ENCODE measurements around the gene TTC21B.

The TTC21B gene

GRCh38 chr2:165920748-165921147 is 32.8 kb downstream of the TTC21B start:
- no peak for DNase-seq

DNA sequence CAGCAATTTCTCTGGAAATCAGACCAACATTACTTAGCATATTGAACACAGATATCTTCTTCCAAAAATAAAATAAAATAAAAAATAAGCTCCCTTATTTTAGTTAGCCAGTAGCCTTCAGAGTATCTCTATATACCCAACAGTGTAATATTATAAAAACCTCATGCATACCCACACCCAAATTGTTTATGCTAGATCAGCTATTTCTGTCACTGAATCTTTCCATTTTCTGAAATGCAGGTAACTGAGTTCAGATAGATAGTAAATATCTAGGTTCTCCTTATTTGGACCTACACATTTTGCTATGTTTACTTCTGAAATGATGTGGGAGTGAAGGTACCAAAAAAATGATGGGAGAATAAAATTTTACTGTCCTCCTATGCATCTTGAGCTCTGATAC is 39.9 kb downstream of the TTC21B start:
- no peak for DNase-seq

DNA sequence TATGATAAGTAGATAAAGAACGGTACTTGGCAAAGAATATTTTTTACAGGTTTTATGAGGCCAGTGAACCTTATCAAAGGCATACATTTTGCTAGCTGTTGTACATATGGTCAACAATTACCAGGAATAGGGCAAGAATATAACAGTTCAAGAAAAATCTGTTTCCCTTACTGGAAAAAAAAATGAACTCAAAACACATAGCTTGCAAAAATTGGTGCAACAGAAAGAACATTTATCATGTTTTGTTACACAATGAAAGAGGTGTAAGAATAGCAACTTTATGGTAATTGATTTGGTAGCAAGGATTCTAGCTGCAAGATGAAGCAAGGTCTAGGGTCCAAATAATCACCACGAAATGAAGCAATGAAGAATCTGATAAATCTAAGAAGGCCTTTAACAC is 41.6 kb downstream of the TTC21B start:
- DNase-seq: no peak

- no peak for DNase-seq
These were observed 42.3 kb downstream of the TTC21B start for GRCh38 chr2:165911231-165911630.

- DNase-seq: no peak
These were observed 44.1 kb downstream of the TTC21B start for GRCh38 chr2:165909466-165909865.

DNA sequence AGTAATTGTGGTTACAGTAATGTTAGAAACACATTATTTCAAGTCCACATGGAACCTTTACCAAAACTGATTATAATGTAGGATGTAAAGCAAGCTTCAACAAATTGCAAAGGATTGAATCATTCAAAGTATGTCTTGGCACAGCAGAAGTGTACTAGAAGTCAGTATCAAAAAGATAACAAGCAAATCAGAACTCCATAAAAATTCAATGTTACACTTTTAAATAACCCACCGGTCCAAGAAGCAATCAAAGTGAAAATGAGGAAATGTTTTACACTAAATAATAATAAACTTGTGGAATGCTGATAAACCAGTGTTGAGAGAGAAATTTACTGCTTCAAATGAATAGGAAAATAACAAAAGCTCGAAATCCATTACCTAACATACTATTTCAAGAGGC is 47.7 kb downstream of the TTC21B start:
- no peak for DNase-seq

DNA sequence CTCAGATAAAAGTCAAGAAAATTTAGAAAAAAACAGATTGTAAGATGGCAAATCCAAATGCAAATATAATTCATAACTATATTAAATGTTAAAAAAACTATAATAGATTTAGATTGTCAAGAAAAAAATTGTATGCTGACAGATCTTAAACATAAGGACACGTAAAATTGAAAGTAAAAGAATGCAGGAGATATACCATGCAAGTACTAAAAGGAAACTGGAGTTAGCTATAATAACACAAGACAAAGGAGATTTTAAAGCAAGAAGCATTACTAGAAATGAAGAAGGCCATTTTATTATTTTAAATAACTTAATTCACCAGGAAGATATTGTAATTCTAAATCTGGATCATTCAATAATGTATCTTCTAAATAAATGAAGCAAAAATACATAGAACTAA is 48.3 kb downstream of the TTC21B start:
- DNase-seq: no peak

- DNase-seq: no peak
These were observed 49.1 kb downstream of the TTC21B start for GRCh38 chr2:165904432-165904831.

DNA sequence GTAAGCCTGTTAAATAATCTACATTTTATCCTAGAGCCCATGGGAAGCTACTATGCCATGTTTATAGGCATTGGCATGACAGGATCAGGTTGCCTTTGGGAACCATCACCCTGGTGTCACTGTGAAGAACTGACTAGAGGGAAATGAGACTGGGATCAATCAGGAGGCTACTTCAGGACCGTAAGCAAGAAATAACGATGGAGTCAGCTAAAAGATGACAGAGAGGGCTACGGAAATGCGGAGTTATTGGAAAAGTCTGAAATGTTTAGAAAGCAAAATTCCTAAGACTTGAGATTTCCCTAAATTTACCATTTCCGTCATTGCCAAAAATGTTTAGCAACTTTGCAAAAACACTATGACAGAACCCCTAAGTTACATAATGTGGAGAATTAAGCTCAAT is 50.2 kb downstream of the TTC21B start:
- DNase-seq: no peak

GRCh38 chr2:165902934-165903333 is 50.6 kb downstream of the TTC21B start:
- DNase-seq: peak; percentile 11

DNA sequence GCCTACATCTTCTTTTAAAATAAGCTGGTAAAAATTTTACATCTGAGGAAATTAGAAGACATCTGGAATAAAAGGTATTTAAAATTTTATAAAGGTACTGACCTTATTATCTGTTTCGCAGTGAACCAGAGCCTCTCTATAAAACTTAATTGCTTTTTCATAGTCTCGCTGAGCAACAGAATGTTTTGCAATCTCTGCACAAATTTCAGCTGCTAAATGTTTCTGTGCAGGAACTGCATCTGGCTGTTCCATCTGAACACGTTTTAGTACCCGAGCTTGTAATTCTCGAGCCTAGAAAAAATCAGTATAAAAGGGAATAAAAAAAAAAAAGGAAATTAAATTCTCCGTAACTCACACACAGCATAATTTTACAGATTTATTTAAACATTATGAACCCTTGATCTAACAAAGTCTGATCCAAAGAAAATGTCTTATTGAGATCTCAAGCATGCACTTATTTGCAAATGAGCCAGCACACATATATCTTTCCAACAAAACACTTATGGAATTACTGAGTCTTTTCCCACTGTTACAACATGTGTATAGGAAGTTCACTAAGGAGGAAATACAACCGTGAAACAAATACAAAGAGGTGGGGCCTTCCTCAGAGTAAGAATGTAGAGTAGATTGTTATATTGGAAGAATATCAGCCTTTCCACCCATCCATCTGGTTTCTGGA is 51.8 kb downstream of the TTC21B start:
- peak; percentile 21 for DNase-seq

- no peak for DNase-seq
These were observed 54.3 kb downstream of the TTC21B start for GRCh38 chr2:165899311-165899710.

- peak; percentile 19 for DNase-seq
These were observed 55.2 kb downstream of the TTC21B start for GRCh38 chr2:165898381-165898780.

DNA sequence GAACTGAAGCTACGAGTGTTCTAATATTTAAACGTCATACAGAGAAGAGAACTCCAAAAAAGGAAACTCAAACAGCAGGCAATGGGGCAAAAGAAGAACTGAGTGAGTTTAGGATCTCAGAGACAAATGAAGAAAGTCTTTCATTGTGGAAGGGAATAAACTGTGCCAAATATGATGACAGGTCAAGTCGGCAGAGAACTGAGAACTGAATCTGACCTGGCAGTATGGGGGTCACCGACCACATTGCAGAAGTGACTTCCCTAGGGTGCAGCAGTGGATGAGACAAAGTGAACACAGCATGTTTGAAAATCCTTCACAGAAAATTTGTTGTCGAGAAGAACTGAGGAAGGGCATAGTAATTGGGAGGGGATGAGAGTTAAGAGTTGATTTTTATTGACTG is 55.9 kb downstream of the TTC21B start:
- DNase-seq: no peak

GRCh38 chr2:165897074-165897473 is 56.5 kb downstream of the TTC21B start:
- DNase-seq: no peak

- DNase-seq: no peak
These were observed 57.6 kb downstream of the TTC21B start for GRCh38 chr2:165895974-165896373.

DNA sequence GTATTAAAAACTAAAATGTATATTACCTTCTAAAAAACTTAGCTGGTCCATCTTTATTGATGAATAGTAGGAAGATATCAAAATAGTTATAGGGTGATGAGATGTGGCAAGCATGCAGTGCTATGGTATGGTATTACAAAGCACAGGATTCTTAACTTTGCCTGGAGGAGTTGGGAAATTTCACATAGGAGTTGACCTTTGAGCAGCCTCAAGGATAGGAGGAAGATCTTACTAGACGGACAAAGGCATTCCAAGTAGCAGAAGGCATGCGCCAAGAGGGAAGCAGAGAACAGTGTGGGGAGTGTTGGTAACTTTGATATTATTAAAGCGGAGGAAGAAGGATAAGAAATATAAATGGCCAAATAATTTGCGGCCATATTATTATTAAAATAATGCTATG is 60.0 kb downstream of the TTC21B start:
- DNase-seq: no peak

DNA sequence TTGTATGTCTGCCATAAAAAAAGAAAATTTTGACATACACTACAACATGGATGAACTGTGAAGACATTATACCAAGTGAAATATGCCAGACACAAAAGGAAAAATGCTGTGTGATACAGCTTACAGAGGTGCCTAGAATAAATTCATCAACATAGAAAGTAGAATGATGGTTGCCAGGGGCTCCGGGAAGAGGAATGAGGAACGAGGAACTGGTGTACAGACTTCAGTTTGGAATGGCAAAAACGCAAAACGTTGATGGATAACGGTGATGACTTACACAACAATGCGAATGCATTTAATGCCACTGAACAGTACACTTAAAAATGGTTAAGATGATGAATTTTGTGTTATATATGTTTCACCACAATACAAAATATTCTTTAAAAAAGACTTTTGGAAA is 61.0 kb downstream of the TTC21B start:
- no peak for DNase-seq

DNA sequence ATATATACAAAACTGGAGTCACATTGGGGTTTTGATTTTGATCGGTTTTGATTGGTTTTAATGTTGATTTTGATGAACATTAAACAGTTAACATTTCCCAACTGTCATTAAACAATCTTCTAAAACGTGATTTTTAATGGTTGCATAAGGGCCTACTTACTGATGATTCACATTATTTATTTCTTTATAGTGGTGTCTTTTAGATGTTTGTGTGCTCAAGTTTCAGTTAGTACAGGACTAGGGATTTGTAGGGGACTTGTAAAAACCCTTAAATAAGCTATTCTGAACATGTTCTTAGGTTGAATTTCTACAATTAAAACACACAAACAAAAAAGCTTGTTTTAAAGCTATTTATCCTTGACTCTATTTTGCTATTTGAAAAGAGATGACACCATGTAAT is 61.6 kb downstream of the TTC21B start:
- no peak for DNase-seq

DNA sequence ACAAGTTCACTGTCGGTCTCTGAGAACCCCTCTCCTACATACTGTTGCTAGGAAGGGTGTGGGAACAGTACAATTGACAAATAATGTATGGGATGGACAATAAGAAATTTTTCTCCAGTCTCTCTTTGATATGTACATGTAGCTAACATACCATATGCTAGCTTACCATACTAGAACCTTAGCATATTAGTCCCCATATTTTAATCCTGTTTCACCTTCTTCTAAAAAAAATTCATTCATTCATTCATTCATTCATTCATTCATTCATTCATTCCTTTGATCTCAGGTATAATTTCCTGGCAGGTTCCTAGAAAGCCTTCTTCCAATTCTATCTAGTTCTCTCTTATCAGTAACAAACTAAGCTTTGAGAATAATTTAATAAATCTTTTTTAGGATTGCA is 62.2 kb downstream of the TTC21B start:
- no peak for DNase-seq

DNA sequence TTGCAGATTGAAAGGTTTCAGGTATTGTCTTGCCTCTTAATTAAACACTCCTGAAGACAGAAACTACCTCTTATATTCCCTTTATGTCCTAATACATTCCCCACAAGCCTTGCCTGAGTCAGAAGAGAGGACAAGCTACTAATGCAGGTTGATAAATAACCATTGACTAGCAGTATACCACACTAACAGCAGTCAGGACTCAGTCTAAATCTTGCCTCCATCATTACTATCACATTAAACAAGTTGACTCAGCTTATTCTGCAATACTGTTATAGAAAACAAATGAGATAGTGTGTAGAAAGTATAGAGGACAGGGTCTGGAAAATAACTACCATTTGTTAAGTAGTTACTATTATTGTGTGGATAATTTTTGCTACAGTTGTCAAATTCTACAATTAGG is 63.8 kb downstream of the TTC21B start:
- DNase-seq: no peak

GRCh38 chr2:165889158-165889557 is 64.4 kb downstream of the TTC21B start:
- no peak for DNase-seq

- DNase-seq: no peak
These were observed 65.4 kb downstream of the TTC21B start for GRCh38 chr2:165888171-165888570.

DNA sequence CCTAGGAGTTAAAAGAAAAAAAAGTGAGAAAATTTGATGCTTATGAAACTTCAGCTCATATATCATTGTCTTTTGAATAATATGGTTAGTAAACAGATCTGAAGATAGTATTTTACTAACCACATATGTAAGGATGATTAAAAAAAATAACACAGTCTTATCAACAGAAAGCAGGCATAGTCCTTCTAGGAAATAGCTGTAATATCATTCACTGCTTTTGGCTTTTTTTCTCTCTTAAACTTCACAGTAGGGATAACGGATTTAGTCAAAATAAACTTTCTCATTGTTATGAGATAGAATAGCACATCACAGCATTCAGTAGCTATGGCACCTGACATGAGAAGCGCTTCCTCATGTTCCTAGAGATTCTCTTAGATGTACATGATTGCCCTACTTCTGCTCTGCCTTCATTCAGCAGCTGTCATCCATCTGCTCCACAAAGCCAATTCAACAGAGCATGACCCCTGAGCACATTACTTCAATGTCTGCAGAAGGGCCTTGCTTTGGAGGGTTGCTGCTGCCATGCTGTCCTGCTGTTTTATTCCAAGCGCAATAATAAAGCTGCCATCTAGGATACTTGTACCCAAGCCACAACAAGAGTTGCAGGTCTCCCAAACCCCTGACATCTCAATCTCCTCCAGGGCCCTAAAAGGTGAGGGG is 67.0 kb downstream of the TTC21B start:
- peak; percentile 89 for DNase-seq
